ENCODE results near the gene REPIN1.
A peak's percentile ranks its signal among the peaks of the same experiment; 100 is the strongest.

The REPIN1 gene

GRCh38 chr7:150361402-150361801 lies 7.2 kb upstream of the REPIN1 start:
- no peak for DNase-seq

GRCh38 chr7:150361807-150362621 lies 6.6 kb upstream of the REPIN1 start:
- no peak for DNase-seq

GRCh38 chr7:150363370-150363769 lies 5.3 kb upstream of the REPIN1 start:
- DNase-seq = no peak

GRCh38 chr7:150363872-150364271 lies 4.8 kb upstream of the REPIN1 start:
- DNase-seq = peak in 1 of 5 donors; percentile 42

GRCh38 chr7:150365194-150365593 lies 3.4 kb upstream of the REPIN1 start:
- no peak for DNase-seq

- no peak for DNase-seq
Observed at GRCh38 chr7:150365673-150366398, 2.8 kb upstream of the REPIN1 start.

GRCh38 chr7:150367677-150368095 lies 936 bp upstream of the REPIN1 start:
- no peak for DNase-seq

- peak in 4 of 5 donors; percentile 40 to 56 (median 50) for DNase-seq
Observed at GRCh38 chr7:150368884-150369747, 494 bp downstream of the REPIN1 start.

- no peak for DNase-seq
Observed at GRCh38 chr7:150369748-150370501, 1.3 kb downstream of the REPIN1 start.

- DNase-seq = no peak
Observed at GRCh38 chr7:150370612-150371071, 2.0 kb downstream of the REPIN1 start.

GRCh38 chr7:150371131-150371995 lies 2.7 kb downstream of the REPIN1 start:
- no peak for DNase-seq

- no peak for DNase-seq
Observed at GRCh38 chr7:150371996-150372270, 3.3 kb downstream of the REPIN1 start.

- no peak for DNase-seq
Observed at GRCh38 chr7:150372271-150373048, 3.8 kb downstream of the REPIN1 start.

GRCh38 chr7:150373049-150373801 lies 4.6 kb downstream of the REPIN1 start:
- no peak for DNase-seq

- no peak for DNase-seq
Observed at GRCh38 chr7:150374026-150374425, 5.4 kb downstream of the REPIN1 start.

- no peak for DNase-seq
Observed at GRCh38 chr7:150374472-150374871, 5.8 kb downstream of the REPIN1 start.

GRCh38 chr7:150375662-150376521 lies 7.3 kb downstream of the REPIN1 start:
- peak in 1 of 5 donors; percentile 35 for DNase-seq

- DNase-seq = no peak
Observed at GRCh38 chr7:150376560-150376959, 7.9 kb downstream of the REPIN1 start.

GRCh38 chr7:150377196-150377595 lies 8.6 kb downstream of the REPIN1 start:
- DNase-seq = no peak
